Ishikawa (cell line): ENCODE measurements around the gene FRK.

Source experiments
- EGR1 ChIP-seq: IDR thresholded peaks from 2 replicates; pipeline ENCODE4 v1.6.1; 2012
- EP300 ChIP-seq: IDR thresholded peaks from 2 replicates; pipeline ENCODE4 v1.6.1; 2012; ENCODE audit warnings: borderline replicate concordance
- FOXM1 ChIP-seq: IDR thresholded peaks from 2 replicates; pipeline ENCODE4 v1.6.1; 2012; ENCODE audit warnings: low read depth, borderline replicate concordance
- NFIC ChIP-seq: IDR thresholded peaks from 2 replicates; pipeline ENCODE4 v1.6.1; 2012
- RAD21 ChIP-seq: IDR thresholded peaks from 2 replicates; pipeline ENCODE4 v1.6.1; 2012; ENCODE audit warnings: low read depth
- TAF1 ChIP-seq: IDR thresholded peaks from 2 replicates; pipeline ENCODE4 v1.6.1; 2012; ENCODE audit warnings: low read depth, mild to moderate bottlenecking
- TCF12 ChIP-seq: IDR thresholded peaks from 2 replicates; pipeline ENCODE4 v1.6.1; 2012; ENCODE audit warnings: low read depth
- TEAD4 ChIP-seq: IDR thresholded peaks from 2 replicates; pipeline ENCODE4 v1.6.1; 2012
- YY1 ChIP-seq: IDR thresholded peaks from 2 replicates; pipeline ENCODE4 v1.6.1; 2012; ENCODE audit warnings: low read depth
- ZBTB7A ChIP-seq: IDR thresholded peaks from 2 replicates; pipeline ENCODE4 v1.6.1; 2012; ENCODE audit warnings: low read depth
- TF ChIP-seq, protein P1 (sequence below): IDR thresholded peaks from 2 replicates; pipeline ENCODE4 v1.6.1; 2012; ENCODE audit warnings: low read depth, mild to moderate bottlenecking
- TF ChIP-seq, protein P2 (sequence below): IDR thresholded peaks from 2 replicates; pipeline ENCODE4 v1.6.1; 2012
- TF ChIP-seq, protein P3 (sequence below): IDR thresholded peaks from 2 replicates; pipeline ENCODE4 v1.6.1; 2012

DNA sequence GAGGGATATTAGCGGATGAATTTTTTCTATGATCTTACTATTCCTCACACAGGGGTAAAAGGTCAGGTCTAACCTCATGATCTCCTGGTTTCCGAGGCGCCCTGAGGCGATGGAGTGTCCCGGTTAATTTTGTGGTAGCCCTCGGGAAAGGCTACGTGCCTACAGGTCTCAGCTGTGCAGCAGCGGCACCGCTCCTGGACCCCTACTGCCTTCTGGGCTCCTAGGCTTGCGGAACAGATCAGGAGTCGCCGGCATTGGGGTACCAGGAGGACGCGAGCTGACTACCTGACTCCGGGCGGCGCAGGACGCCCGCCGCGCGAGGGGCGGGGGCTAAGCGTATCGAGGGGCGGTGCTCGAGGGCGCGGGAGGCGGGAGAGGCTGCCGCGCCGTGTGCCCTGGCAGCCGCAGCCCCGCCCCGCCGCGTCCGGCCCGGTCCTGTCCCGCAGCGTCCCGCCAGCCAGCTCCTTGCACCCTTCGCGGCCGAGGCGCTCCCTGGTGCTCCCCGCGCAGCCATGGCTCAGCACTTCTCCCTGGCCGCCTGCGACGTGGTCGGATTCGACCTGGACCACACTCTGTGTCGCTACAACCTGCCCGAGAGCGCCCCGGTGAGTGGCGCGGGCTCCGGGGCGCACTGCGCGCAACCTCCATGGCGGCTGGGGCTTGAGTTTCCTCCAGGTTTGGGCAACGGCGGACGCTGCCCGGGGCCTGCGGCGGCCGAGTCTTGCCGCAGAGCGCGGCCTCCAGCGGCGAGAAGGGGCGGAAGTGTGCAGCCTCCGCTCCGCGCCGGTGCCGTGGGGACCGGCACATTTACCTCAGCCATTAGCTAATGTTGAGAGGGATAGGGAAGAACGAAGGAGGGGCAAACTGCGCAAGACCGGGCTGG, 40.0 kb upstream of the FRK start, which contains the start of gene NT5DC1:
- TF ChIP-seq ZBTB7A (no peak), EP300 (0 out of 2 replicates have a peak, but pooled peaks have one; percentile 24), RAD21 (no peak), FOXM1 (no peak), EGR1 (no peak), YY1 (peak; percentile 81; the same call in 1 of the 2 replicates), NFIC (no peak), TAF1 (peak; percentile 69), TEAD4 (no peak), TCF12 (peak; percentile 29)
- TF ChIP-seq, protein P1, sequence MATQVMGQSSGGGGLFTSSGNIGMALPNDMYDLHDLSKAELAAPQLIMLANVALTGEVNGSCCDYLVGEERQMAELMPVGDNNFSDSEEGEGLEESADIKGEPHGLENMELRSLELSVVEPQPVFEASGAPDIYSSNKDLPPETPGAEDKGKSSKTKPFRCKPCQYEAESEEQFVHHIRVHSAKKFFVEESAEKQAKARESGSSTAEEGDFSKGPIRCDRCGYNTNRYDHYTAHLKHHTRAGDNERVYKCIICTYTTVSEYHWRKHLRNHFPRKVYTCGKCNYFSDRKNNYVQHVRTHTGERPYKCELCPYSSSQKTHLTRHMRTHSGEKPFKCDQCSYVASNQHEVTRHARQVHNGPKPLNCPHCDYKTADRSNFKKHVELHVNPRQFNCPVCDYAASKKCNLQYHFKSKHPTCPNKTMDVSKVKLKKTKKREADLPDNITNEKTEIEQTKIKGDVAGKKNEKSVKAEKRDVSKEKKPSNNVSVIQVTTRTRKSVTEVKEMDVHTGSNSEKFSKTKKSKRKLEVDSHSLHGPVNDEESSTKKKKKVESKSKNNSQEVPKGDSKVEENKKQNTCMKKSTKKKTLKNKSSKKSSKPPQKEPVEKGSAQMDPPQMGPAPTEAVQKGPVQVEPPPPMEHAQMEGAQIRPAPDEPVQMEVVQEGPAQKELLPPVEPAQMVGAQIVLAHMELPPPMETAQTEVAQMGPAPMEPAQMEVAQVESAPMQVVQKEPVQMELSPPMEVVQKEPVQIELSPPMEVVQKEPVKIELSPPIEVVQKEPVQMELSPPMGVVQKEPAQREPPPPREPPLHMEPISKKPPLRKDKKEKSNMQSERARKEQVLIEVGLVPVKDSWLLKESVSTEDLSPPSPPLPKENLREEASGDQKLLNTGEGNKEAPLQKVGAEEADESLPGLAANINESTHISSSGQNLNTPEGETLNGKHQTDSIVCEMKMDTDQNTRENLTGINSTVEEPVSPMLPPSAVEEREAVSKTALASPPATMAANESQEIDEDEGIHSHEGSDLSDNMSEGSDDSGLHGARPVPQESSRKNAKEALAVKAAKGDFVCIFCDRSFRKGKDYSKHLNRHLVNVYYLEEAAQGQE = no peak
- TF ChIP-seq, protein P2, sequence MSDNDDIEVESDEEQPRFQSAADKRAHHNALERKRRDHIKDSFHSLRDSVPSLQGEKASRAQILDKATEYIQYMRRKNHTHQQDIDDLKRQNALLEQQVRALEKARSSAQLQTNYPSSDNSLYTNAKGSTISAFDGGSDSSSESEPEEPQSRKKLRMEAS = peak; percentile 51
- TF ChIP-seq, protein P3, sequence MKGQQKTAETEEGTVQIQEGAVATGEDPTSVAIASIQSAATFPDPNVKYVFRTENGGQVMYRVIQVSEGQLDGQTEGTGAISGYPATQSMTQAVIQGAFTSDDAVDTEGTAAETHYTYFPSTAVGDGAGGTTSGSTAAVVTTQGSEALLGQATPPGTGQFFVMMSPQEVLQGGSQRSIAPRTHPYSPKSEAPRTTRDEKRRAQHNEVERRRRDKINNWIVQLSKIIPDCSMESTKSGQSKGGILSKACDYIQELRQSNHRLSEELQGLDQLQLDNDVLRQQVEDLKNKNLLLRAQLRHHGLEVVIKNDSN = no peak
